Measurements from ENCODE around the gene TSHZ2.
"Not testable (repeated sequence)": the region's sequence is repeated elsewhere in the genome, so short reads cannot be mapped to it uniquely, and the experiment has no call there.

TSHZ2 gene

GRCh38 chr20:53080969-53081871 is 109.1 kb downstream of the TSHZ2 start:
- in situ Hi-C loops (cut with MboI; ENCODE audit: low sequenced_read_pairs) = no loop called here

GRCh38 chr20:53081916-53082863 is 110.0 kb downstream of the TSHZ2 start:
- in situ Hi-C loops (cut with MboI; ENCODE audit: low sequenced_read_pairs) = no loop called here

GRCh38 chr20:53083411-53083810 is 111.3 kb downstream of the TSHZ2 start:
- in situ Hi-C loops (cut with MboI; ENCODE audit: low sequenced_read_pairs) = no loop called here

GRCh38 chr20:53084408-53084997 is 112.3 kb downstream of the TSHZ2 start:
- in situ Hi-C loops (cut with MboI; ENCODE audit: low sequenced_read_pairs) = no loop called here

- in situ Hi-C loops (cut with MboI; ENCODE audit: low sequenced_read_pairs) = no loop called here
These were observed 113.6 kb downstream of the TSHZ2 start for GRCh38 chr20:53085720-53086119.

- in situ Hi-C loops (cut with MboI; ENCODE audit: low sequenced_read_pairs) = no loop called here
These were observed 115.0 kb downstream of the TSHZ2 start for GRCh38 chr20:53087037-53087777.

GRCh38 chr20:53088786-53089185 is 116.6 kb downstream of the TSHZ2 start:
- in situ Hi-C loops (cut with MboI; ENCODE audit: low sequenced_read_pairs) = no loop called here

- in situ Hi-C loops (cut with MboI; ENCODE audit: low sequenced_read_pairs) = not testable (repeated sequence)
These were observed 117.7 kb downstream of the TSHZ2 start for GRCh38 chr20:53089851-53090250.

GRCh38 chr20:53091789-53092188 is 119.6 kb downstream of the TSHZ2 start:
- in situ Hi-C loops (cut with MboI; ENCODE audit: low sequenced_read_pairs) = no loop called here

GRCh38 chr20:53092772-53093300 is 120.7 kb downstream of the TSHZ2 start:
- in situ Hi-C loops (cut with MboI; ENCODE audit: low sequenced_read_pairs) = no loop called here

GRCh38 chr20:53097371-53097770 is 125.2 kb downstream of the TSHZ2 start:
- in situ Hi-C loops (cut with MboI; ENCODE audit: low sequenced_read_pairs) = no loop called here

- in situ Hi-C loops (cut with MboI; ENCODE audit: low sequenced_read_pairs) = no loop called here
These were observed 125.6 kb downstream of the TSHZ2 start for GRCh38 chr20:53097791-53098190.

- in situ Hi-C loops (cut with MboI; ENCODE audit: low sequenced_read_pairs) = no loop called here
These were observed 126.5 kb downstream of the TSHZ2 start for GRCh38 chr20:53098621-53099020.

- in situ Hi-C loops (cut with MboI; ENCODE audit: low sequenced_read_pairs) = no loop called here
These were observed 127.7 kb downstream of the TSHZ2 start for GRCh38 chr20:53099856-53100255.

GRCh38 chr20:53100476-53100911 is 128.3 kb downstream of the TSHZ2 start:
- in situ Hi-C loops (cut with MboI; ENCODE audit: low sequenced_read_pairs) = no loop called here

- in situ Hi-C loops (cut with MboI; ENCODE audit: low sequenced_read_pairs) = no loop called here
These were observed 130.0 kb downstream of the TSHZ2 start for GRCh38 chr20:53101992-53102760.

- in situ Hi-C loops (cut with MboI; ENCODE audit: low sequenced_read_pairs) = no loop called here
These were observed 131.0 kb downstream of the TSHZ2 start for GRCh38 chr20:53103124-53103523.

- in situ Hi-C loops (cut with MboI; ENCODE audit: low sequenced_read_pairs) = no loop called here
These were observed 132.7 kb downstream of the TSHZ2 start for GRCh38 chr20:53104884-53105283.

- in situ Hi-C loops (cut with MboI; ENCODE audit: low sequenced_read_pairs) = no loop called here
These were observed 144.6 kb downstream of the TSHZ2 start for GRCh38 chr20:53116733-53117132.
